Prostate gland (tissue), 2 donors: ENCODE measurements around the gene USP4.

ENCODE experiments used
- POLR2AphosphoS5 ChIP-seq: sonication (generic); formaldehyde crosslinking; IDR thresholded peaks from one replicate; pipeline ENCODE4 v1.6.1; 2017; ENCODE audit warnings: antibody characterized with exemption
- TF ChIP-seq, protein P1 (sequence below), 4 experiments: fragments of 200-600 bp in 2 of 4; fragments of 450-650 bp in 2 of 4; sonication (generic) in 2 of 4; IDR thresholded peaks; 1 replicate in 3 of 4; 2 replicates in 1 of 4; pipeline ENCODE4 v1.5.1; 2016 to 2019; ENCODE audit warnings: antibody characterized with exemption in 4 of 4, mild to moderate bottlenecking in 2 of 4, moderate library complexity in 2 of 4

GRCh38 chr3:49370585-49371290, 30.9 kb upstream of the USP4 start:
- TF ChIP-seq, protein P1, sequence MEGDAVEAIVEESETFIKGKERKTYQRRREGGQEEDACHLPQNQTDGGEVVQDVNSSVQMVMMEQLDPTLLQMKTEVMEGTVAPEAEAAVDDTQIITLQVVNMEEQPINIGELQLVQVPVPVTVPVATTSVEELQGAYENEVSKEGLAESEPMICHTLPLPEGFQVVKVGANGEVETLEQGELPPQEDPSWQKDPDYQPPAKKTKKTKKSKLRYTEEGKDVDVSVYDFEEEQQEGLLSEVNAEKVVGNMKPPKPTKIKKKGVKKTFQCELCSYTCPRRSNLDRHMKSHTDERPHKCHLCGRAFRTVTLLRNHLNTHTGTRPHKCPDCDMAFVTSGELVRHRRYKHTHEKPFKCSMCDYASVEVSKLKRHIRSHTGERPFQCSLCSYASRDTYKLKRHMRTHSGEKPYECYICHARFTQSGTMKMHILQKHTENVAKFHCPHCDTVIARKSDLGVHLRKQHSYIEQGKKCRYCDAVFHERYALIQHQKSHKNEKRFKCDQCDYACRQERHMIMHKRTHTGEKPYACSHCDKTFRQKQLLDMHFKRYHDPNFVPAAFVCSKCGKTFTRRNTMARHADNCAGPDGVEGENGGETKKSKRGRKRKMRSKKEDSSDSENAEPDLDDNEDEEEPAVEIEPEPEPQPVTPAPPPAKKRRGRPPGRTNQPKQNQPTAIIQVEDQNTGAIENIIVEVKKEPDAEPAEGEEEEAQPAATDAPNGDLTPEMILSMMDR (IDR thresholded peaks at IDR 0.05) = no peak
- no peak for TF ChIP-seq POLR2AphosphoS5
